ENCODE measurements around the gene RXRA. TPM values are rescaled to one million over a fixed set of nuclear protein-coding genes. Genes with fewer than 3 reads are reported as not detected.

RXRA gene
- total RNA-seq, 1 donor from 2014 or later = 49.4 TPM

DNA sequence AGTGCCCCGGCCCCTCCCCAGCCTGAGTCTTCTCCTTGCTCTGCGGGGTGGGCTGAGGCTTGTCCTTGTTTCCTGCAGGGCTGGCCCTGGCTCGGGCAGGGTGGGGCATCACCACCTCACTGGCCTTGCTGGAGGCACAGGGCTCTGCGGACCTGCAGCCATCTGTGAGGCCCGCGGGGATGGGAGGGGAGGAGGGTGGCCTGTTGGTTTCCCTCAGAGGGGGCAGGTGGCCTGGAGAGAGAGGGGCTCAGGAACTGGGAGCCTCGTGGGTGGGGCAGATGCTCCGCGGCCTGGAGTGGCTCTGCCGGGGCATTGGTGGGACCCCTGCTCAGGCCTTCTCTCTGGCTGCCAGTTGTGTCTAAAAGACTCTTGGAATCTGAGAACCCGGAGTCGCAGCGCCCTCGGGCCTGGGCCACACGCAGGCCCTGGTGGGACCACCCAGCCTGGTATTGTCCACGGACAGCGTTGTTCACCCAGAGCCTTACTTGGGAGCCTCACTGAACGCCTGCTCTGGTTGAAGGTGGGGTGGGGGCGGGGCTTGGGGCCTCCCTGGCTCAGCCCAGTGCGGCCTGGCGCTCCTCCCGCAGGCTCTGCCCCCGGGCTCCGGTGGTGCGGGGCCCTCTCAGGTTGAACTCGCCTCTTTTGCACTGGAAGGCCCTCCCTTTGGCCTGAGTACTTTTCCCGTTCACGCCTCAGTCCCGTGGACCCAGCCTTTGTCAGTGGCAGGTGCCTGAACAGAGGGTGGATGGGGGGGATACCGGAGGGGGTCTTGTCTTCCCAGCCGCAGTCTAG is 111.3 kb downstream of the RXRA start:
- H3K4me3 ChIP-seq = no peak overlapping the region
- H3K36me3 ChIP-seq = peaks cover 0 to 15% of the 10 kb centered on the region in 2 donors
- no peak for DNase-seq (ENCODE audit: extremely low spot score in 2 of 2)
- peak overlapping the region; percentile 96 for H3K27ac ChIP-seq
- TF ChIP-seq, protein P1, sequence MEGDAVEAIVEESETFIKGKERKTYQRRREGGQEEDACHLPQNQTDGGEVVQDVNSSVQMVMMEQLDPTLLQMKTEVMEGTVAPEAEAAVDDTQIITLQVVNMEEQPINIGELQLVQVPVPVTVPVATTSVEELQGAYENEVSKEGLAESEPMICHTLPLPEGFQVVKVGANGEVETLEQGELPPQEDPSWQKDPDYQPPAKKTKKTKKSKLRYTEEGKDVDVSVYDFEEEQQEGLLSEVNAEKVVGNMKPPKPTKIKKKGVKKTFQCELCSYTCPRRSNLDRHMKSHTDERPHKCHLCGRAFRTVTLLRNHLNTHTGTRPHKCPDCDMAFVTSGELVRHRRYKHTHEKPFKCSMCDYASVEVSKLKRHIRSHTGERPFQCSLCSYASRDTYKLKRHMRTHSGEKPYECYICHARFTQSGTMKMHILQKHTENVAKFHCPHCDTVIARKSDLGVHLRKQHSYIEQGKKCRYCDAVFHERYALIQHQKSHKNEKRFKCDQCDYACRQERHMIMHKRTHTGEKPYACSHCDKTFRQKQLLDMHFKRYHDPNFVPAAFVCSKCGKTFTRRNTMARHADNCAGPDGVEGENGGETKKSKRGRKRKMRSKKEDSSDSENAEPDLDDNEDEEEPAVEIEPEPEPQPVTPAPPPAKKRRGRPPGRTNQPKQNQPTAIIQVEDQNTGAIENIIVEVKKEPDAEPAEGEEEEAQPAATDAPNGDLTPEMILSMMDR (IDR thresholded peaks at IDR 0.05) = no peak
- TF ChIP-seq POLR2AphosphoS5 (IDR thresholded peaks at IDR 0.05; ENCODE audit: insufficient read depth in 1 of 2, low read depth in 1 of 2) = peak in 1 of 2 donors; percentile 13
- H3K4me1 ChIP-seq = peaks cover 72% of the 10 kb centered on the region
- H3K27me3 ChIP-seq = no peaks in the 10 kb centered on the region
- intact Hi-C loops (cut with DNase I) = no loop called here
- no peaks in the 10 kb centered on the region for H3K9me3 ChIP-seq

DNA sequence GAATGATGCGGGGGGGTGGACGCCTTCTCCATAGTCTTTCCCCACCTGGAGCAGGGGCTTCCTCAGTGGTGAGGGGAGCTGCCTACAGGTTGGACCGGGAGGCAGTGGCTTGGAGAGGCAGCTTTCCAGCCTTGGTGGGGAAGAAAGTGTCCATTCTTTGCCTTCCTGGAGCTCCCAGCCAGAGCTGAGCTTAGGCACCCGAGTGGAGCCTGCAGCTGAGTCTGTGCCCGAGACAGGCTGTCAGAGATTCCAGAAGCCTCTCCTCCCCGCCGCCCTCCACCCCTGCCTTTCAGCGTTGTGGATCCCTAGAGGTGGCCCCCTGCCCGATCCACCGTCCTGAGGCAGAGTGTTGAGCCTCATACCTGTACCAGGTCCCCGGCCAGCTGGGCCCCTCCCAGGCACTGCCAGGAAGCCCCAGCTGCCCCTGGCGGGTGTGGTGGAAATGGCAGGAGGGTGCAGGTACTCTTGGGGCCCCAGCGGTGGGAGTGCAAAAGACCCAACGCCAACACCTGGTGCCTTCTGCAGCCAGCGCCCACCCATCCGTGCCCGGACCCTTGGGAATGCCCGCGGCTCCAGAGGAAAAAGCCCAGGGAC is 112.0 kb downstream of the RXRA start:
- H3K4me1 ChIP-seq = peaks cover 72% of the 10 kb centered on the region
- H3K27ac ChIP-seq = peak overlapping the region; percentile 96
- H3K4me3 ChIP-seq = no peak overlapping the region
- H3K27me3 ChIP-seq = no peaks in the 10 kb centered on the region
- H3K9me3 ChIP-seq = no peaks in the 10 kb centered on the region
- H3K36me3 ChIP-seq = peaks cover 0 to 15% of the 10 kb centered on the region in 2 donors
- intact Hi-C loops (cut with DNase I) = no loop called here
- no peak for DNase-seq (ENCODE audit: extremely low spot score in 2 of 2)
- TF ChIP-seq, protein P1 (IDR thresholded peaks at IDR 0.05) = no peak
- no peak for TF ChIP-seq POLR2AphosphoS5 (IDR thresholded peaks at IDR 0.05; ENCODE audit: insufficient read depth in 1 of 2, low read depth in 1 of 2)
- TF ChIP-seq POLR2A (IDR thresholded peaks at IDR 0.05) = no peak

DNA sequence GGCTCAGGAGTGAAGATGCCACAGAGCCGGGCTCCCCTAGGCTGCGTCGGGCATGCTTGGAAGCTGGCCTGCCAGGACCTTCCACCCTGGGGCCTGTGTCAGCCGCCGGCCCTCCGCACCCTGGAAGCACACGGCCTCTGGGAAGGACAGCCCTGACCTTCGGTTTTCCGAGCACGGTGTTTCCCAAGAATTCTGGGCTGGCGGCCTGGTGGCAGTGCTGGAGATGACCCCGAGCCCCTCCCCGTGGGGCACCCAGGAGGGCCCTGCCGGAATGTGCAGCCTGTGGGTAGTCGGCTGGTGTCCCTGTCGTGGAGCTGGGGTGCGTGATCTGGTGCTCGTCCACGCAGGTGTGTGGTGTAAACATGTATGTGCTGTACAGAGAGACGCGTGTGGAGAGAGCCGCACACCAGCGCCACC is 113.1 kb downstream of the RXRA start:
- H3K9me3 ChIP-seq = no peaks in the 10 kb centered on the region
- H3K36me3 ChIP-seq = peaks cover 0 to 8% of the 10 kb centered on the region in 2 donors
- H3K27me3 ChIP-seq = no peaks in the 10 kb centered on the region
- H3K27ac ChIP-seq = no peak overlapping the region
- intact Hi-C loops (cut with DNase I) = no loop called here
- peaks cover 68% of the 10 kb centered on the region for H3K4me1 ChIP-seq
- DNase-seq (ENCODE audit: extremely low spot score in 2 of 2) = no peak
- TF ChIP-seq POLR2A (IDR thresholded peaks at IDR 0.05) (no peak), POLR2AphosphoS5 (IDR thresholded peaks at IDR 0.05; ENCODE audit: insufficient read depth in 1 of 2, low read depth in 1 of 2) (no peak)
- TF ChIP-seq, protein P1 (IDR thresholded peaks at IDR 0.05) = no peak
- H3K4me3 ChIP-seq = no peak overlapping the region

DNA sequence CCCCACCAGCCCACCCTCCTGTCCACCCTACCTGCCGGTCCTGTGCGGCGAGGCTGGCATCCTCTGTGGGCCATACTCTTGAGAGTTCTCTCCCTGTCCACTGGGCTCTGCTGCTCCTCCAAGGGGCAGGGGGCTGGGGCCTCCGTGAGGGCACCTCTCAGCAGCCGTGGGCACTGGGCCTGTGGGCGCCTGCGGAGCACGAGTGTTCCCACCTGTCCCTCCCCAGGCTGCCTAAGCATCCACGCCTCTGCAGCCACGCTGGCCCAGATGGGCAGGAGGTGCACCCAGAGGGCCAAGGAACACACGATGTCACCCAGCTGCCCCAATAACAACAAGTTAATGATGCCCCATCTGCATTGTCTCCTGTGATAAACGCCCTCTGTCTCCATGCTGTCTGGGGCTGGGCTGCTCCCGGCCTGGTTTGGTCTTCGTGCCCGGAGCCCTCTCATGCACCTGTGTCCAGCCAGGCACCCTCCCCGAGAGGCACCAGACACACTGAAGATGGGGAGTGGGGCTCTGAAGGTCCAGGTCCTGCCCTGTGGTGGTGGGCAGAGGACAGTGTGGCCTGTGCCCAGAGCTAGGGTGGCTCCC is 114.5 kb downstream of the RXRA start:
- H3K36me3 ChIP-seq = peaks cover 0 to 4% of the 10 kb centered on the region in 2 donors
- no peaks in the 10 kb centered on the region for H3K9me3 ChIP-seq
- no peaks in the 10 kb centered on the region for H3K27me3 ChIP-seq
- no peak overlapping the region for H3K27ac ChIP-seq
- no peak for DNase-seq (ENCODE audit: extremely low spot score in 2 of 2)
- intact Hi-C loops (cut with DNase I) = no loop called here
- peaks cover 54% of the 10 kb centered on the region for H3K4me1 ChIP-seq
- no peak overlapping the region for H3K4me3 ChIP-seq
- TF ChIP-seq POLR2AphosphoS5 (IDR thresholded peaks at IDR 0.05; ENCODE audit: insufficient read depth in 1 of 2, low read depth in 1 of 2) = peak in 1 of 2 donors; percentile 11
- no peak for TF ChIP-seq POLR2A (IDR thresholded peaks at IDR 0.05)

DNA sequence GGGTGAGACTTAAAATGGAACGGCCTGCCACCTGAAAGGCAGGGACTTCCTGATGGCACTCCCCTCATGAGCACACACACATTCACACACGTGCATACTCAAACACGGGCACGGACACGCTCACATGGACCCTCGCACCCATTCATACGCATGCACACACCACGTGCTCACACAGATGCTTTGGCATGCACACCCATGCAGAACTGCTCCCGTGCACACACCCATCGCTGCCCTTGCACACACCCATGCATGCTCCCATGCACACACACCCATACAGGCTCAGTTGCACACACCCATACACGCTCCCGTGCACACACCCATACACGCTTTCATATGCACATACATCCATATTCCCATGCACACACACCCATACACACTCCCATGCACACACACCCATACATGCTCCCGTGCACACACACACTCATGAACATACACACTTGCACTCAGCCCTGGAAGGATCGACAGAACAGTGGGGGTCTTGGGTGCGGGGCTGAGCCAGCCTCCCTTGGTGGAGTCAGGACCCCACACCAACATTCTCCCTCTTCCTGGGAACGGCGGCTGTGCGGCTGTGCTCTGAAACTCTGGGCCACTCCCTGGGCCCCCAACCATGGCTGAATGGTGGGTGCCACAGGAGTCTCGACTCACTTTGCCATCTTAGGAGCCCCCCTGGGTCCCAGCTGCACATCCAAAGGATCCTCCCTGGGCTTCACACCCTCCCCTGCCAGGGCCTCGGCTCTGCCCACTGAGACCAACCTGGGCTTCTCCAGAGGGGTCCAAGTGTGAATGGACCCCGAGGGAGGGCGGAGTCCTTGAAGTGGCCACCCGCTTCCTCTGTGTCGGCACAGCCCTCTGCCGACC is 115.2 kb downstream of the RXRA start:
- Histone ChIP-seq H3K27ac (peak overlapping the region; percentile 23), H3K36me3 (peaks cover 0 to 3% of the 10 kb centered on the region in 2 donors), H3K27me3 (no peaks in the 10 kb centered on the region), H3K4me1 (peaks cover 47% of the 10 kb centered on the region), H3K4me3 (no peak overlapping the region), H3K9me3 (no peaks in the 10 kb centered on the region)
- TF ChIP-seq POLR2A (IDR thresholded peaks at IDR 0.05) = no peak
- TF ChIP-seq, protein P1 (IDR thresholded peaks at IDR 0.05) = no peak
- TF ChIP-seq POLR2AphosphoS5 (IDR thresholded peaks at IDR 0.05; ENCODE audit: insufficient read depth in 1 of 2, low read depth in 1 of 2) = no peak
- intact Hi-C loops (cut with DNase I) = loop anchor here (2.0 kb wide), 1 partner anchor 271 kb away; no protein-coding TSS in a partner anchor
- DNase-seq (ENCODE audit: extremely low spot score in 2 of 2) = no peak

All from vagina (tissue), 2 donors.